ENCODE measurements around the gene BFSP1. TPM values are rescaled to one million over a fixed set of nuclear protein-coding genes. Genes with fewer than 3 reads are reported as not detected.

BFSP1 gene
- total and polyA plus RNA-seq, 2 of the 8 experiments (the other 6 are each of a cell fraction or from before 2014, with no cell fraction given), result 1.5 to 2.5 TPM

GRCh38 chr20:17507531-17507930 is 23.6 kb downstream of the BFSP1 start:
- ChIA-PET POLR2A (ENCODE audit: partially characterized antibody) (interaction anchor here (1.1 to 1.4 kb wide), 2 partner anchors 9 to 111 kb away, joined by 3 to 4 read pairs; no protein-coding TSS in a partner anchor), CTCF (ENCODE audit: partially characterized antibody) (interaction anchor here (1.2 to 2.5 kb wide), 3 partner anchors 108 to 686 kb away, joined by 3 to 14 read pairs (median 8); no protein-coding TSS in a partner anchor)
- H3K14ac ChIP-seq (ENCODE audit: insufficient read length), result no peak overlapping the region
- H3K56ac ChIP-seq (replicated peaks; ENCODE audit: insufficient read length, low read depth, low read length), result no peak overlapping the region
- 92% methylated on average over 5 of the region's 5 CpGs; no CpG with 5 or more reads in 1 of the 2 experiments for WGBS, 2 experiments (ENCODE audit: extremely low coverage in 1 of 2, insufficient coverage in 1 of 2, insufficient read length in 1 of 2, insufficient replicate concordance in 2 of 2, low coverage in 1 of 2, low lambda C conversion rate in 2 of 2, missing lambda C conversion rate in 1 of 2)
- H3K23ac ChIP-seq (ENCODE audit: insufficient read length), result no peak overlapping the region
- H3K79me1 ChIP-seq (ENCODE audit: low read depth, low read length), result no peaks in the 10 kb centered on the region
- H4K20me1 ChIP-seq (replicated peaks in 1 of 2; ENCODE audit: control insufficient read depth in 1 of 2, insufficient read depth in 2 of 2, low read length in 2 of 2), result no peaks in the 10 kb centered on the region
- no peaks in the 10 kb centered on the region for H3K36me3 ChIP-seq (ENCODE audit: control insufficient read depth in 2 of 4, insufficient read depth in 4 of 4, low read length in 3 of 4)
- no peak overlapping the region for H3K27ac ChIP-seq (ENCODE audit: low read depth, low read length)
- no peak overlapping the region for H3K9ac ChIP-seq (replicated peaks in 1 of 4; ENCODE audit: extremely low read depth in 1 of 4, low read depth in 3 of 4, low read length in 3 of 4)
- H3K4me3 ChIP-seq (ENCODE audit: extremely low read depth in 1 of 4, insufficient read depth in 2 of 4, low read depth in 3 of 4, low read length in 4 of 4), result no peak overlapping the region
- FAIRE-seq (no peak), DNase-seq (ENCODE audit: low read depth in 1 of 2, low spot score in 2 of 2) (no peak)
- no peak overlapping the region for H4K5ac ChIP-seq (ENCODE audit: insufficient read length, low read depth, low read length)
- H2AK5ac ChIP-seq (ENCODE audit: low read depth, low read length), result no peak overlapping the region
- H3K27me3 ChIP-seq (replicated peaks in 1 of 4; ENCODE audit: control insufficient read depth in 3 of 4, extremely low read depth in 1 of 4, insufficient read depth in 3 of 4, low read length in 3 of 4), result peaks cover 0 to 9% (median 1%) of the 10 kb centered on the region in 4 experiments; a peak in 3 of 7 replicates
- no peaks in the 10 kb centered on the region; the same call in 1 of the 2 replicates for H3K23me2 ChIP-seq (ENCODE audit: low read depth, low read length)
- H2BK15ac ChIP-seq (ENCODE audit: low read length), result no peak overlapping the region
- H3K79me2 ChIP-seq (ENCODE audit: control insufficient read depth in 1 of 2, insufficient read depth in 2 of 2, low read length in 2 of 2), result no peaks in the 10 kb centered on the region
- peaks cover 0 to 10% (median 3%) of the 10 kb centered on the region in 4 experiments; a peak in 4 of 7 replicates for H3K4me1 ChIP-seq (replicated peaks in 1 of 4; ENCODE audit: control insufficient read depth in 3 of 4, insufficient read depth in 4 of 4, low read length in 3 of 4)
- no peak overlapping the region for H4K91ac ChIP-seq (replicated peaks; ENCODE audit: insufficient read length, low read length)
- no peak overlapping the region for H4K8ac ChIP-seq (ENCODE audit: extremely low read depth, insufficient read depth, low read length)
- no peak overlapping the region for H2AFZ ChIP-seq (ENCODE audit: low read length)
- H3K18ac ChIP-seq (ENCODE audit: extremely low read depth, low read length), result no peak overlapping the region
- no peaks in the 10 kb centered on the region for H3K9me3 ChIP-seq (ENCODE audit: insufficient read depth in 2 of 2, low read depth in 1 of 2, low read length in 1 of 2)
- no peak overlapping the region for H2BK12ac ChIP-seq (ENCODE audit: low read depth, low read length)
- no peak overlapping the region for H2BK120ac ChIP-seq (replicated peaks; ENCODE audit: low read depth, low read length)
- H3K4me2 ChIP-seq (ENCODE audit: insufficient read depth in 1 of 2, low read depth in 2 of 2, low read length in 2 of 2), result no peak overlapping the region
- no peak overlapping the region for H2BK5ac ChIP-seq (ENCODE audit: low read depth, low read length)
- no peak overlapping the region for H2BK20ac ChIP-seq (ENCODE audit: low read length)
- no peak overlapping the region for H3K4ac ChIP-seq (replicated peaks; ENCODE audit: insufficient read length, low read depth, low read length)
- TF ChIP-seq CTCF (IDR thresholded peaks at IDR 0.05; ENCODE audit: control extremely low read depth in 1 of 3, insufficient read depth in 1 of 3, low read depth in 1 of 3, low read length in 3 of 3) (no peak), BCL11A (IDR thresholded peaks at IDR 0.05; ENCODE audit: low read depth in 2 of 2, low read length in 2 of 2) (no peak), TAF7 (optimal IDR thresholded peaks at IDR 0.05; ENCODE audit: borderline replicate concordance, low read depth, low read length) (no peak), POU5F1 (IDR thresholded peaks at IDR 0.05; ENCODE audit: low read depth, low read length) (no peak), ATF3 (IDR thresholded peaks at IDR 0.05; ENCODE audit: insufficient read depth, low read depth, low read length) (no peak), KDM1A (IDR thresholded peaks at IDR 0.05; ENCODE audit: borderline replicate concordance, low read length) (no peak), HDAC6 (IDR thresholded peaks at IDR 0.05; ENCODE audit: low read depth, low read length) (no peak), TAF1 (IDR thresholded peaks at IDR 0.05; ENCODE audit: low read depth, low read length) (no peak), TBP (IDR thresholded peaks at IDR 0.05; ENCODE audit: low read depth, low read length) (no peak), JUND (IDR thresholded peaks at IDR 0.05; ENCODE audit: low read length) (no peak), FOSL1 (IDR thresholded peaks at IDR 0.05; ENCODE audit: insufficient read depth, low read depth, low read length) (no peak)
